K562 (cell line): ENCODE results near the gene ENTREP3. TPM values are rescaled to one million over a fixed set of nuclear protein-coding genes. Genes with fewer than 3 reads are reported as not detected.

ENCODE experiments used
- CHD1 ChIP-seq: fragments of 200-600 bp; sonication (generic); IDR thresholded peaks from one replicate; pipeline ENCODE4 v1.6.1; 2012; ENCODE audit warnings: mild to moderate bottlenecking, moderate library complexity, low read length, inconsistent platforms
- CXXC5 ChIP-seq: fragments of 250-450 bp; sonication (Bioruptor Pico); IDR thresholded peaks from 2 replicates; pipeline ENCODE4 v1.8.0; 2022; ENCODE audit warnings: inconsistent platforms, mild to moderate bottlenecking, moderate library complexity
- HNRNPLL ChIP-seq: fragments of 200-400 bp; formaldehyde crosslinking; IDR thresholded peaks from 2 replicates; pipeline ENCODE4 v1.6.1; 2017; ENCODE audit warnings: low read length, low read depth, mild to moderate bottlenecking; ENCODE audit not compliant: poor library complexity, severe bottlenecking
- ILK ChIP-seq: fragments of 450-650 bp; IDR thresholded peaks from 2 replicates; pipeline ENCODE4 v1.6.1; 2016; ENCODE audit warnings: missing genetic modification characterization, low read depth, mild to moderate bottlenecking, missing compliant biosample characterization, moderate library complexity, borderline replicate concordance
- MEF2D ChIP-seq: conservative IDR thresholded peaks from 2 replicates; pipeline ENCODE4 v1.6.1; 2016; ENCODE audit warnings: low read depth, missing genetic modification characterization, missing compliant biosample characterization
- POLR3A ChIP-seq: IDR thresholded peaks from 2 replicates; pipeline ENCODE4 v1.6.1; 2011; ENCODE audit warnings: borderline replicate concordance, mild to moderate bottlenecking, moderate library complexity; ENCODE audit not compliant: insufficient read length, insufficient read depth; ENCODE audit errors: extremely low read depth
- RFX7 ChIP-seq: fragments of 250-450 bp; sonication (Bioruptor Pico); IDR thresholded peaks from 2 replicates; pipeline ENCODE4 v1.5.1; 2021; ENCODE audit warnings: mild to moderate bottlenecking
- SMARCC2 ChIP-seq: fragments of 450-650 bp; IDR thresholded peaks from 2 replicates; pipeline ENCODE4 v1.6.1; 2017; ENCODE audit warnings: antibody characterized with exemption, moderate library complexity, mild to moderate bottlenecking, low read depth
- TAF15 ChIP-seq: fragments of 200-400 bp; formaldehyde crosslinking; IDR thresholded peaks from 2 replicates; pipeline ENCODE4 v1.6.1; 2017; ENCODE audit warnings: mild to moderate bottlenecking, low read depth, low read length, moderate library complexity
- TCF7L2 ChIP-seq: fragments of 150-350 bp; IDR thresholded peaks from 2 replicates; pipeline ENCODE4 v1.6.1; 2016; ENCODE audit warnings: low read depth, mild to moderate bottlenecking, low read length, moderate library complexity
- ZBTB7A ChIP-seq: IDR thresholded peaks from 2 replicates; pipeline ENCODE4 v1.6.1; 2011; ENCODE audit warnings: low read depth, mild to moderate bottlenecking, low read length, moderate library complexity, borderline replicate concordance; ENCODE audit not compliant: control insufficient read depth
- ZNF124 ChIP-seq: sonication (generic); formaldehyde crosslinking; IDR thresholded peaks from 2 replicates; pipeline ENCODE4 v1.8.1; 2022; ENCODE audit warnings: missing genetic modification reagents
- ZNF316 ChIP-seq: fragments of 450-650 bp; IDR thresholded peaks from 2 replicates; pipeline ENCODE4 v1.6.1; 2016
- ZNF511 ChIP-seq: sonication (generic); formaldehyde crosslinking; IDR thresholded peaks from 2 replicates; pipeline ENCODE4 v1.8.0; 2022; ENCODE audit warnings: mild to moderate bottlenecking, missing genetic modification reagents
- ZNF584 ChIP-seq: fragments of 200-800 bp; sonication (Bioruptor generic); IDR thresholded peaks from 2 replicates; pipeline ENCODE4 v1.6.1; 2016; ENCODE audit warnings: low read depth, mild to moderate bottlenecking, missing genetic modification characterization, missing compliant biosample characterization
- ZNF586 ChIP-seq: fragments of 450-650 bp; formaldehyde crosslinking; conservative IDR thresholded peaks from 2 replicates; pipeline ENCODE4 v1.4.0; 2020; ENCODE audit warnings: mild to moderate bottlenecking, moderate library complexity
- ZNF79 ChIP-seq: fragments of 250-450 bp; sonication (Bioruptor Pico); IDR thresholded peaks from 2 replicates; pipeline ENCODE4 v1.4.0; 2020; ENCODE audit warnings: low read depth, mild to moderate bottlenecking, moderate library complexity
- polyA plus RNA-seq, 8 experiments: library from polyadenylated mRNA; depleted of rRNA in 4 of 8; stranded (reverse) in 5 of 8; unstranded in 3 of 8; fragments of >200 nt; fragmentation: Nextera tagmentation in 2 of 8; fragmentation: Illumina TruSeq in 1 of 8; extraction: Ambion mirVana in 2 of 8; extraction: Trizol in 1 of 8; gene quantifications; 2 replicates each; pipeline versions ENCODE4 v1.2.1 to v1.2.3, GENCODE V29; 2011 to 2014; ENCODE audit warnings: inconsistent platforms in 1 of 8, missing spikeins in 1 of 8
- total RNA-seq, 7 experiments: library from RNA; depleted of rRNA in 6 of 7; stranded (reverse); fragments of >200 nt in 6 of 7; fragmentation: Illumina TruSeq in 2 of 7; extraction: Trizol in 2 of 7; gene quantifications; 2 replicates each; pipeline versions ENCODE4 v1.2.1 to v1.2.3, GENCODE V29; 2011 to 2021; ENCODE audit warnings: low replicate concordance in 1 of 7
- TF ChIP-seq, protein P1 (sequence below): fragments of 450-650 bp; IDR thresholded peaks from 2 replicates; pipeline ENCODE4 v1.6.1; 2017; ENCODE audit warnings: antibody characterized with exemption, mild to moderate bottlenecking
- TF ChIP-seq, protein P2 (sequence below): fragments of 450-650 bp; IDR thresholded peaks from 2 replicates; pipeline ENCODE4 v1.6.1; 2016; ENCODE audit warnings: antibody characterized with exemption
- TF ChIP-seq, protein P3 (sequence below): fragments of 250-450 bp; sonication (Bioruptor Pico); IDR thresholded peaks from 2 replicates; pipeline ENCODE4 v1.5.0; 2021; ENCODE audit warnings: mild to moderate bottlenecking, moderate library complexity

ENTREP3 gene
- total and polyA plus RNA-seq, 9 of the 15 experiments (the other 6 are each of a cell fraction or from before 2014, with no cell fraction given): 1.9 to 41.8 (median 5.9) TPM

DNA sequence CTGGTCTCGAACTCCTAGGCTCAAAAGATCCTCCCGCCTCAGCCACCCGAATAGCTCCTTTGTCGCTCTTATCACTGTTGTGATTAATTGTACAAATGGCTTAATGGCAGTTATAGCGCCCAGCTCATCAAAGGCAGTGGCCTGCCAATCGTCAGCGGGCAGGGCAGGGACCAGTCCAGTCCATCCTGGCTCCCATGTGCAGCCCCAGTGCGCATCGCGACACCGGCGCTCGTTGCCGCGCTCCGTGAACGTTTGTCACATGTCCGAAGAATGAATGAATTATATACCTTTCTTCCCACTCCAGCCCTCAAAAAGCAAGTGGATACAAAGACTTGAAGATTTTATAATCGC, 28.4 kb downstream of the ENTREP3 start (continued):
- TF ChIP-seq, protein P1, sequence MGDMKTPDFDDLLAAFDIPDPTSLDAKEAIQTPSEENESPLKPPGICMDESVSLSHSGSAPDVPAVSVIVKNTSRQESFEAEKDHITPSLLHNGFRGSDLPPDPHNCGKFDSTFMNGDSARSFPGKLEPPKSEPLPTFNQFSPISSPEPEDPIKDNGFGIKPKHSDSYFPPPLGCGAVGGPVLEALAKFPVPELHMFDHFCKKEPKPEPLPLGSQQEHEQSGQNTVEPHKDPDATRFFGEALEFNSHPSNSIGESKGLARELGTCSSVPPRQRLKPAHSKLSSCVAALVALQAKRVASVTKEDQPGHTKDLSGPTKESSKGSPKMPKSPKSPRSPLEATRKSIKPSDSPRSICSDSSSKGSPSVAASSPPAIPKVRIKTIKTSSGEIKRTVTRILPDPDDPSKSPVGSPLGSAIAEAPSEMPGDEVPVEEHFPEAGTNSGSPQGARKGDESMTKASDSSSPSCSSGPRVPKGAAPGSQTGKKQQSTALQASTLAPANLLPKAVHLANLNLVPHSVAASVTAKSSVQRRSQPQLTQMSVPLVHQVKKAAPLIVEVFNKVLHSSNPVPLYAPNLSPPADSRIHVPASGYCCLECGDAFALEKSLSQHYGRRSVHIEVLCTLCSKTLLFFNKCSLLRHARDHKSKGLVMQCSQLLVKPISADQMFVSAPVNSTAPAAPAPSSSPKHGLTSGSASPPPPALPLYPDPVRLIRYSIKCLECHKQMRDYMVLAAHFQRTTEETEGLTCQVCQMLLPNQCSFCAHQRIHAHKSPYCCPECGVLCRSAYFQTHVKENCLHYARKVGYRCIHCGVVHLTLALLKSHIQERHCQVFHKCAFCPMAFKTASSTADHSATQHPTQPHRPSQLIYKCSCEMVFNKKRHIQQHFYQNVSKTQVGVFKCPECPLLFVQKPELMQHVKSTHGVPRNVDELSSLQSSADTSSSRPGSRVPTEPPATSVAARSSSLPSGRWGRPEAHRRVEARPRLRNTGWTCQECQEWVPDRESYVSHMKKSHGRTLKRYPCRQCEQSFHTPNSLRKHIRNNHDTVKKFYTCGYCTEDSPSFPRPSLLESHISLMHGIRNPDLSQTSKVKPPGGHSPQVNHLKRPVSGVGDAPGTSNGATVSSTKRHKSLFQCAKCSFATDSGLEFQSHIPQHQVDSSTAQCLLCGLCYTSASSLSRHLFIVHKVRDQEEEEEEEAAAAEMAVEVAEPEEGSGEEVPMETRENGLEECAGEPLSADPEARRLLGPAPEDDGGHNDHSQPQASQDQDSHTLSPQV: peak; percentile 56; the same call in 1 of the 2 replicates
- TF ChIP-seq, protein P2, sequence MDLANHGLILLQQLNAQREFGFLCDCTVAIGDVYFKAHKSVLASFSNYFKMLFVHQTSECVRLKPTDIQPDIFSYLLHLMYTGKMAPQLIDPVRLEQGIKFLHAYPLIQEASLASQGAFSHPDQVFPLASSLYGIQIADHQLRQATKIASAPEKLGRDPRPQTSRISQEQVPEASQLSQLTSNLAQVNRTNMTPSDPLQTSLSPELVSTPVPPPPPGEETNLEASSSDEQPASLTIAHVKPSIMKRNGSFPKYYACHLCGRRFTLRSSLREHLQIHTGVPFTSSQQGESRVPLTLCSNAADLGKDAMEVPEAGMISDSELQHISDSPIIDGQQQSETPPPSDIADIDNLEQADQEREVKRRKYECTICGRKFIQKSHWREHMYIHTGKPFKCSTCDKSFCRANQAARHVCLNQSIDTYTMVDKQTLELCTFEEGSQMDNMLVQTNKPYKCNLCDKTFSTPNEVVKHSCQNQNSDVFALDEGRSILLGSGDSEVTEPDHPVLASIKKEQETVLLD: 0 out of 2 replicates have a peak, but pooled peaks have one; percentile 12
- TF ChIP-seq ZNF584 (CRISPR knock-in tag): no peak
- no peak for TF ChIP-seq ZNF124 (CRISPR knock-in tag)
- TF ChIP-seq ILK (tag): no peak
- no peak for TF ChIP-seq RFX7 (CRISPR knock-in tag)
- peak; percentile 84 for TF ChIP-seq CHD1
- TF ChIP-seq HNRNPLL: no peak
- 0 out of 2 replicates have a peak, but pooled peaks have one; percentile 29 for TF ChIP-seq ZNF316
- TF ChIP-seq MEF2D: no peak
- no peak for TF ChIP-seq ZNF79 (CRISPR knock-in tag)
- TF ChIP-seq, protein P3, sequence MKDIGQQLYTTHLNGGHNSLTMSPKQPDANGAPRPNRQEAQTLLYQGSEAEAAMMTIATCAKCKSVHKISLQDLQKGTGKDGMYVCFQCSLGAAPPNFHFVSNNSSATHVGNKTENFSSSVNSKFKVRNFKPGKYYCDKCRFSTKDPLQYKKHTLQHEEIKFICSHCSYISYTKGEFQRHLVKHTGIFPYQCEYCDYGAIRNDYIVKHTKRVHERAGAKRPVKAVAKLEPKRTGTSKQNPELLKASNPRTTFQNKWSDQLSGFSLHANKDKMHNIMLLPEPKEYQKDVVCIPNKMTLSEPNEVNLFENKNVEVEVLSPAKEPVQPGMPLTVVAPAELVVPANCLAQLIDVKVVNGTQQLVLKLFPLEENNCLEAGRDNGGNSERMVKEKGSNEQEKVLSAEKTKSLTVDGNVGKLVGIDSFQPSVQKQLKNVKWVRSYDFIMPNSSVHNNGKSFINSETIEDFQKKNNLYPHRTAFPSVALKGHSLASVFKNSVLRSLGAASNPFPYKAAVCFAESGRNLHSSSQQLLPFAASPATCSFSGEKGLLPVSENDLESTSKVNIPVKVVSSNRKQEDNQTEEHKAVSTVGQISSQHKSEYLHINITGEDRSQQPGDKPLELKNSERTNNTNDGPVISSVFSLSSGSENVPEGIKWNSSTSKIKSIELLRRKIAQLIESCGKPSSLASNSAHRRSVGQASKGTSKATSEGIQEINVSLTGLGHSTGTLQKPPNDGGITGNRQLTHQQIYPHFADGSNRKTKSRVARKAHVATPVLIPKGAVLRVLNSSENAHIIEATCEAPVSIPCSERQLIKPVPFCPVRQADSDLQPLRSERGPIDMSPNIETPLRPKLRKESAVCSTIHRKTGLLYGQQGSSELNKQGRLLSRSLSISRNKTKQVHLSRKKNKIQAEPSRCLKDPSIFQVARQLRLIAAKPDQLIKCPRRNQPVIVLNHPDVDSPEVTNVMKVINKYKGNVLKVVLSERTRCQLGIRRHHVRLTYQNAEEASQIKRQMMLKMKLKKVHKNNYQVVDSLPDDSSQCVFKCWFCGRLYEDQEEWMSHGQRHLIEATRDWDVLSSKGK (CRISPR knock-in tag): no peak
- no peak for TF ChIP-seq POLR3A
- no peak for TF ChIP-seq TCF7L2
- TF ChIP-seq ZNF511: no peak
- TF ChIP-seq CXXC5: peak; percentile 73
- no peak for TF ChIP-seq ZBTB7A
- no peak for TF ChIP-seq ZNF586 (CRISPR knock-in tag)
- 0 out of 2 replicates have a peak, but pooled peaks have one; percentile 37 for TF ChIP-seq SMARCC2
- no peak for TF ChIP-seq TAF15
